ENCODE results near the gene TAF13. TPM values are rescaled to one million over a fixed set of nuclear protein-coding genes. Genes with fewer than 3 reads are reported as not detected.

Gene TAF13
- total RNA-seq, 1 donor: 84.7 TPM

DNA sequence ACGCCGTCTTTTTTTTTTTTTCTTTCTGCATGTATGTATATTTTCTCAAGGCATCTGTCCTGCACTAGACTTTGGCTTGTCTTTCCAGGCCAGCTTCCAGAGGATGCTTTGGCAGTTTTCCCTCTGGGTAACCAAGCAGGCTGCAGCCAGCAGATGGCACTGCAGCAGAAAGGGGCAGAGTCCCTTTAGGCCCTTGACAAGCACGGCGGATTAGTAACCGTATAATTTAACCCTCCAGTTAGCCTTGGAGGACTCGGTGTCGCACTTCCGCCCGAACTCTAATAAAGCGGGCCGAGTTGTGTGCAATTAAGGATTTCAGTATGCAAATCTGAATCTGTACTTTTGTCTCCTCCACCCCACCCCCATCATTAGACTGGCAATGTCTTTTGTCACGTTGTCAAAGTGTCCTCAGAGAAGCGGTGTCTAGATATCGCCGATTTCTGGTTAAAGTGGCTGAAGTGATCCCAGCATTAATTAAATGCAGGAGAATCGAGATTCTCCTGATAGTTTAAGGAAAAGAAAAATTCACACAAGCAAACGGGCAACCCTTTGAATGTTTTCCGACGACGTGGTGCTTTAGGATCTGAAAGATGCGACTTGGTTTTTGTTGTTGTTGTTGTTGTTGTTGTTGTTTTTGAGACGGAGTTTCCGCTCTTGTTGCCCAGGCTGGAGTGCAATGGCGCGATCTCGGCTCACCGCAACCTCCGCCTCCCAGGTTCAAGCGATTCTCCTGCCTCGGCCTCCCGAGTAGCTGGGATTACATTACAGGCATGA, 13.6 kb upstream of the TAF13 start:
- H4K20me1 ChIP-seq (ENCODE audit: insufficient read depth, low read length): no peaks in the 10 kb centered on the region
- TF ChIP-seq, protein P1, sequence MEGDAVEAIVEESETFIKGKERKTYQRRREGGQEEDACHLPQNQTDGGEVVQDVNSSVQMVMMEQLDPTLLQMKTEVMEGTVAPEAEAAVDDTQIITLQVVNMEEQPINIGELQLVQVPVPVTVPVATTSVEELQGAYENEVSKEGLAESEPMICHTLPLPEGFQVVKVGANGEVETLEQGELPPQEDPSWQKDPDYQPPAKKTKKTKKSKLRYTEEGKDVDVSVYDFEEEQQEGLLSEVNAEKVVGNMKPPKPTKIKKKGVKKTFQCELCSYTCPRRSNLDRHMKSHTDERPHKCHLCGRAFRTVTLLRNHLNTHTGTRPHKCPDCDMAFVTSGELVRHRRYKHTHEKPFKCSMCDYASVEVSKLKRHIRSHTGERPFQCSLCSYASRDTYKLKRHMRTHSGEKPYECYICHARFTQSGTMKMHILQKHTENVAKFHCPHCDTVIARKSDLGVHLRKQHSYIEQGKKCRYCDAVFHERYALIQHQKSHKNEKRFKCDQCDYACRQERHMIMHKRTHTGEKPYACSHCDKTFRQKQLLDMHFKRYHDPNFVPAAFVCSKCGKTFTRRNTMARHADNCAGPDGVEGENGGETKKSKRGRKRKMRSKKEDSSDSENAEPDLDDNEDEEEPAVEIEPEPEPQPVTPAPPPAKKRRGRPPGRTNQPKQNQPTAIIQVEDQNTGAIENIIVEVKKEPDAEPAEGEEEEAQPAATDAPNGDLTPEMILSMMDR (IDR thresholded peaks at IDR 0.05; ENCODE audit: extremely low read depth, low read depth, low read length): peak; percentile 62
- peak overlapping the region; percentile 87 for H3K4me3 ChIP-seq (ENCODE audit: insufficient read depth, low read length)
- no peaks in the 10 kb centered on the region for H3K9me3 ChIP-seq (ENCODE audit: low read depth, low read length)
- DNase-seq (ENCODE audit: insufficient read length, low spot score, missing footprints): peak; percentile 90
- peak overlapping the region; percentile 84 for H3K4me2 ChIP-seq (ENCODE audit: insufficient read depth, low read length)
- H3K79me2 ChIP-seq (ENCODE audit: insufficient read depth, low read length): peaks cover 32% of the 10 kb centered on the region
- H2AFZ ChIP-seq (ENCODE audit: low read length): peak overlapping the region; percentile 17
- H3K4me1 ChIP-seq (ENCODE audit: insufficient read depth, low read length): peaks cover 17% of the 10 kb centered on the region
- no peak overlapping the region for H3K27ac ChIP-seq (ENCODE audit: low read depth, low read length)
- H3K27me3 ChIP-seq (ENCODE audit: insufficient read depth, low read length): no peaks in the 10 kb centered on the region
- peaks cover 14% of the 10 kb centered on the region for H3K36me3 ChIP-seq (ENCODE audit: insufficient read depth, low read length)

DNA sequence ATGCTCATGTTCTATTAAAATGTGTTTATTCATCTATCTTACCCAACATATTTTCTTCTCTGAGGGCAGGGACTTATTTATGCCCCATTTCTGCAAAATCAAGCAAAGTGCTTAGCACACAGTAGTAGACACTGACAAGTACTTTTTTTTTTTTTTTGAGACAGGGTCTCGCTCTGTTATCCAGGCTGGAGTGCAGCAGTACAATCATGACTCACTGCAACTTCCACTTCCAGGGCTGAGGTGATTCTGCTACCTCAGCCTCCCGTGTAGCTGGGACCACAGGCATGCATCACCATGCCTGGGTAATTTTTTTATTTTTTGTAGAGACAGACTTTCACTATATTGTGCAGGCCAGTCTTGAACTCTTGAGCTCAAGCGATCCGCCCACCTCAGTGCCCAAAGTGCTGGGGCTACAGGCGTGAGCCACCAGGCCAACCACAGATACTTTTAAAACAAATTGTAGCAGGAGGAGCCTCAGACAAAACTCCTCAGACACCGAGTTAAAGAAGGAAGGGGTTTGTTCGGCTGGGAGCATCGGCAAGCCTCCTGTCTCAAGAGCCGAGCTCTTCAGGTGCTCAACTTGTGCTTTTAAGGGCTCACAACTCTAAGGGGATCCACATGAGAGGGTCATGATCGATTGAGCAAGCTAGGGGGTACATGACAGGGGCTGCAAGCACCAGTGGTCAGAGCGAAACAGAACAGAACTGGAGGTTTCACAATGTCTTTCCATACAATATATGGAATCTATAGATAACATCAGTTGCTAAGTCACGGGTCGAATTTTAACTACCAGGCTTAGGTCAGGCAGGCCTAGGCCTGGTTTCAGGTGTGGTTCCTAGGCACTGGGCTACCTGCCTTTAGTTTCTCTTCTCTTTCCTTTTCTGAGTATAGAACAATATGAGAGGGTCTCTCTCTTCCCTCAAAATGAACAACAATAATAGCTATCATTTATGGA, 9.0 kb upstream of the TAF13 start:
- DNase-seq (ENCODE audit: insufficient read length, low spot score, missing footprints): no peak
- Histone ChIP-seq H3K4me2 (ENCODE audit: insufficient read depth, low read length) (no peak overlapping the region), H3K4me3 (ENCODE audit: insufficient read depth, low read length) (no peak overlapping the region), H3K36me3 (ENCODE audit: insufficient read depth, low read length) (no peaks in the 10 kb centered on the region), H3K9me3 (ENCODE audit: low read depth, low read length) (no peaks in the 10 kb centered on the region), H3K27ac (ENCODE audit: low read depth, low read length) (no peak overlapping the region), H4K20me1 (ENCODE audit: insufficient read depth, low read length) (no peaks in the 10 kb centered on the region), H3K4me1 (ENCODE audit: insufficient read depth, low read length) (no peaks in the 10 kb centered on the region), H3K27me3 (ENCODE audit: insufficient read depth, low read length) (no peaks in the 10 kb centered on the region), H3K79me2 (ENCODE audit: insufficient read depth, low read length) (no peaks in the 10 kb centered on the region), H2AFZ (ENCODE audit: low read length) (no peak overlapping the region)
- TF ChIP-seq, protein P1 (IDR thresholded peaks at IDR 0.05; ENCODE audit: extremely low read depth, low read depth, low read length): no peak

DNA sequence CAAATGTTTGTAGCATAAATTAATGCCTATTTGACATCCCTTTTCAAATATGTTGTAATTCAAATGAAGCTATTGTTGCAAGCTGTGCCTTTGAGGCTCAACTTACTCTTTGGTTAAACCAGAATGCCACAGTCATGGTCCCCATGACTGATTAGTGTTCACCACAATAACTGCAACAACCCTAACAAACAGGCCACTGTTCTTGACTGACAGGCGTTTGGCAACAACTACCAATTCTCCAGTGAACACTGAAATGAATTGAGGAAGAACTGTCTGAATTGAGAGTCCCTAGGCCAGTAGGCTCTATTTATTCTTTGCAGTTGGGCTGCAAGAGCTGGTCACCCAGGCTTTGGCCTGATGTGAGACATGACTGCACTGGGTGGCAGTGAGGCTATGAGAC, 8.1 kb upstream of the TAF13 start:
- peak; percentile 58 for DNase-seq (ENCODE audit: insufficient read length, low spot score, missing footprints)
- Histone ChIP-seq H3K27ac (ENCODE audit: low read depth, low read length) (no peak overlapping the region), H2AFZ (ENCODE audit: low read length) (no peak overlapping the region), H3K4me2 (ENCODE audit: insufficient read depth, low read length) (no peak overlapping the region), H3K79me2 (ENCODE audit: insufficient read depth, low read length) (no peaks in the 10 kb centered on the region), H3K36me3 (ENCODE audit: insufficient read depth, low read length) (no peaks in the 10 kb centered on the region), H3K4me3 (ENCODE audit: insufficient read depth, low read length) (no peak overlapping the region), H3K9me3 (ENCODE audit: low read depth, low read length) (no peaks in the 10 kb centered on the region), H3K27me3 (ENCODE audit: insufficient read depth, low read length) (no peaks in the 10 kb centered on the region), H3K4me1 (ENCODE audit: insufficient read depth, low read length) (no peaks in the 10 kb centered on the region), H4K20me1 (ENCODE audit: insufficient read depth, low read length) (no peaks in the 10 kb centered on the region)
- TF ChIP-seq, protein P1 (IDR thresholded peaks at IDR 0.05; ENCODE audit: extremely low read depth, low read depth, low read length): no peak

DNA sequence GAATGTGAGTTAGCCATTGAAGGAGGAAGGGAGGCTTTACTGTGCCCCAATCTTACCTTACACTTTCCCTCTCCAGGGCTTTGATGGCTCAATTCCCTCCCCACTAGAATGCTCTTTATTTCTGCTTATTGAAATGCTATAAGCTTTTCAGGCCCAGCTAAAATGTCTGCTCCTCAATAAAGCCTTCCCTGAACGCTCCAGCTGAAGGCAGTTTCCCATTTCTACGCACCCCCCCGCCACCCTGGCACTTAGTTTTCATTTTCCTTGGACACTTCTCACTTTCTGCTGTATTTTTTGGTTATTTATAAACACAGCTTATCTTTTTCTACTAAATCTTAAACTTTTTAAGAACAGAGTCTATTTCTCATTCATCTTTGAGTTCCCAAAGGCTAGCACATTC, 7.7 kb upstream of the TAF13 start:
- no peaks in the 10 kb centered on the region for H3K27me3 ChIP-seq (ENCODE audit: insufficient read depth, low read length)
- H4K20me1 ChIP-seq (ENCODE audit: insufficient read depth, low read length): no peaks in the 10 kb centered on the region
- TF ChIP-seq, protein P1 (IDR thresholded peaks at IDR 0.05; ENCODE audit: extremely low read depth, low read depth, low read length): no peak
- H3K36me3 ChIP-seq (ENCODE audit: insufficient read depth, low read length): no peaks in the 10 kb centered on the region
- no peaks in the 10 kb centered on the region for H3K79me2 ChIP-seq (ENCODE audit: insufficient read depth, low read length)
- no peak overlapping the region for H3K27ac ChIP-seq (ENCODE audit: low read depth, low read length)
- no peaks in the 10 kb centered on the region for H3K4me1 ChIP-seq (ENCODE audit: insufficient read depth, low read length)
- H3K9me3 ChIP-seq (ENCODE audit: low read depth, low read length): no peaks in the 10 kb centered on the region
- H3K4me2 ChIP-seq (ENCODE audit: insufficient read depth, low read length): no peak overlapping the region
- no peak overlapping the region for H2AFZ ChIP-seq (ENCODE audit: low read length)
- H3K4me3 ChIP-seq (ENCODE audit: insufficient read depth, low read length): no peak overlapping the region
- no peak for DNase-seq (ENCODE audit: insufficient read length, low spot score, missing footprints)

Data from osteoblast (primary cell).